ENCODE measurements around the gene TRIM9.
A peak's percentile ranks its signal among the peaks of the same experiment; 100 is the strongest.
"Not testable (repeated sequence)": the region's sequence is repeated elsewhere in the genome, so short reads cannot be mapped to it uniquely, and the experiment has no call there.

TRIM9 gene

GRCh38 chr14:50957296-50957695 lies 137.6 kb downstream of the TRIM9 start:
- no peak overlapping the region for H3K23ac ChIP-seq (ENCODE audit: low read length in 2 of 2)
- peaks cover 8% of the 10 kb centered on the region for H3K4me1 ChIP-seq (ENCODE audit: control insufficient read depth, insufficient read depth, low read depth, low read length)
- H2AFZ ChIP-seq (ENCODE audit: low read depth, low read length) = no peak overlapping the region
- H3K36me3 ChIP-seq (ENCODE audit: control insufficient read depth in 1 of 2, insufficient read depth in 2 of 2, low read depth in 1 of 2, low read length in 2 of 2) = no peaks in the 10 kb centered on the region
- H4K8ac ChIP-seq (ENCODE audit: low read length) = no peak overlapping the region
- 45% methylated on average over 3 of the region's 3 CpGs for WGBS
- H3K79me1 ChIP-seq (replicated peaks; ENCODE audit: low read length, poor library complexity, severe bottlenecking) = no peaks in the 10 kb centered on the region
- H2BK120ac ChIP-seq (ENCODE audit: low read depth, low read length) = no peak overlapping the region
- H2BK5ac ChIP-seq (ENCODE audit: low read depth, low read length, poor library complexity, severe bottlenecking) = no peak overlapping the region
- H3K4me3 ChIP-seq (ENCODE audit: insufficient read depth in 1 of 2, low read depth in 1 of 2, low read length in 2 of 2) = no peak overlapping the region
- H4K91ac ChIP-seq (ENCODE audit: low read length) = no peak overlapping the region
- no peak overlapping the region for H3K27ac ChIP-seq (ENCODE audit: low read length, poor library complexity, severe bottlenecking)
- no peak overlapping the region for H3K14ac ChIP-seq (ENCODE audit: low read length in 2 of 2)
- DNase-seq = peak; percentile 67
- H2BK12ac ChIP-seq (ENCODE audit: low read length in 2 of 2) = no peak overlapping the region
- no peak overlapping the region for H2BK15ac ChIP-seq (ENCODE audit: low read depth, poor library complexity, severe bottlenecking)
- H3K4ac ChIP-seq (ENCODE audit: low read depth in 1 of 2, low read length in 2 of 2) = no peak overlapping the region
- no peak overlapping the region for H3K9ac ChIP-seq (ENCODE audit: low read length)
- no peaks in the 10 kb centered on the region for H3K9me3 ChIP-seq (ENCODE audit: control insufficient read depth, low read length)
- H3K4me2 ChIP-seq (ENCODE audit: low read length, poor library complexity, severe bottlenecking) = no peak overlapping the region
- H3K18ac ChIP-seq (ENCODE audit: low read depth in 1 of 2, low read length in 2 of 2) = no peak overlapping the region
- H3K27me3 ChIP-seq (ENCODE audit: control insufficient read depth in 1 of 2, insufficient read depth in 1 of 2, low read length in 2 of 2) = no peaks in the 10 kb centered on the region
- H2AK5ac ChIP-seq (ENCODE audit: low read length, severe bottlenecking) = no peak overlapping the region

- not testable (repeated sequence) for H2AK5ac ChIP-seq (ENCODE audit: low read length, severe bottlenecking); H3K9me3 ChIP-seq (ENCODE audit: control insufficient read depth, low read length); H3K23ac ChIP-seq (ENCODE audit: low read length in 2 of 2); H3K14ac ChIP-seq (ENCODE audit: low read length in 2 of 2); H3K9ac ChIP-seq (ENCODE audit: low read length); H3K4me1 ChIP-seq (ENCODE audit: control insufficient read depth, insufficient read depth, low read depth, low read length); H3K4me3 ChIP-seq (ENCODE audit: insufficient read depth in 1 of 2, low read depth in 1 of 2, low read length in 2 of 2); H2BK15ac ChIP-seq (ENCODE audit: low read depth, poor library complexity, severe bottlenecking); H3K4ac ChIP-seq (ENCODE audit: low read depth in 1 of 2, low read length in 2 of 2); H3K18ac ChIP-seq (ENCODE audit: low read depth in 1 of 2, low read length in 2 of 2); H2BK12ac ChIP-seq (ENCODE audit: low read length in 2 of 2); H3K4me2 ChIP-seq (ENCODE audit: low read length, poor library complexity, severe bottlenecking); H3K36me3 ChIP-seq (ENCODE audit: control insufficient read depth in 1 of 2, insufficient read depth in 2 of 2, low read depth in 1 of 2, low read length in 2 of 2); H2BK120ac ChIP-seq (ENCODE audit: low read depth, low read length); H3K27me3 ChIP-seq (ENCODE audit: control insufficient read depth in 1 of 2, insufficient read depth in 1 of 2, low read length in 2 of 2); H2AFZ ChIP-seq (ENCODE audit: low read depth, low read length); H2BK5ac ChIP-seq (ENCODE audit: low read depth, low read length, poor library complexity, severe bottlenecking); H4K91ac ChIP-seq (ENCODE audit: low read length); H3K79me1 ChIP-seq (replicated peaks; ENCODE audit: low read length, poor library complexity, severe bottlenecking); H4K8ac ChIP-seq (ENCODE audit: low read length); H3K27ac ChIP-seq (ENCODE audit: low read length, poor library complexity, severe bottlenecking); DNase-seq
- WGBS = 96% methylated on average over 30 of the region's 32 CpGs
Measured at GRCh38 chr14:50956421-50956820, 138.5 kb downstream of the TRIM9 start.

GRCh38 chr14:50955373-50956043 lies 139.4 kb downstream of the TRIM9 start:
- peak overlapping the region in 1 of 2 experiments; percentile 3 for H3K4me3 ChIP-seq (ENCODE audit: insufficient read depth in 1 of 2, low read depth in 1 of 2, low read length in 2 of 2)
- H2BK15ac ChIP-seq (ENCODE audit: low read depth, poor library complexity, severe bottlenecking) = peak overlapping the region; percentile 78
- no peak overlapping the region for H3K23ac ChIP-seq (ENCODE audit: low read length in 2 of 2)
- no peaks in the 10 kb centered on the region for H3K79me1 ChIP-seq (replicated peaks; ENCODE audit: low read length, poor library complexity, severe bottlenecking)
- H3K9me3 ChIP-seq (ENCODE audit: control insufficient read depth, low read length) = no peaks in the 10 kb centered on the region
- peaks cover 7% of the 10 kb centered on the region for H3K4me1 ChIP-seq (ENCODE audit: control insufficient read depth, insufficient read depth, low read depth, low read length)
- H3K4ac ChIP-seq (ENCODE audit: low read depth in 1 of 2, low read length in 2 of 2) = peak overlapping the region; percentile 68 to 69
- H3K36me3 ChIP-seq (ENCODE audit: control insufficient read depth in 1 of 2, insufficient read depth in 2 of 2, low read depth in 1 of 2, low read length in 2 of 2) = no peaks in the 10 kb centered on the region
- H3K9ac ChIP-seq (ENCODE audit: low read length) = peak overlapping the region; percentile 82
- peak overlapping the region in 1 of 2 experiments; percentile 89 for H3K18ac ChIP-seq (ENCODE audit: low read depth in 1 of 2, low read length in 2 of 2)
- peak overlapping the region; percentile 8 for H2AK5ac ChIP-seq (ENCODE audit: low read length, severe bottlenecking)
- peak overlapping the region; percentile 81 for H4K8ac ChIP-seq (ENCODE audit: low read length)
- 65% methylated on average over 5 of the region's 5 CpGs for WGBS
- DNase-seq = peak; percentile 96
- H2AFZ ChIP-seq (ENCODE audit: low read depth, low read length) = peak overlapping the region; percentile 54
- H2BK5ac ChIP-seq (ENCODE audit: low read depth, low read length, poor library complexity, severe bottlenecking) = no peak overlapping the region
- peak overlapping the region; percentile 83 to 87 for H2BK12ac ChIP-seq (ENCODE audit: low read length in 2 of 2)
- peak overlapping the region in 1 of 2 experiments; percentile 44 for H3K14ac ChIP-seq (ENCODE audit: low read length in 2 of 2)
- H2BK120ac ChIP-seq (ENCODE audit: low read depth, low read length) = peak overlapping the region; percentile 4
- peak overlapping the region; percentile 83 for H3K27ac ChIP-seq (ENCODE audit: low read length, poor library complexity, severe bottlenecking)
- H4K91ac ChIP-seq (ENCODE audit: low read length) = peak overlapping the region; percentile 65
- no peak overlapping the region for H3K4me2 ChIP-seq (ENCODE audit: low read length, poor library complexity, severe bottlenecking)
- no peaks in the 10 kb centered on the region for H3K27me3 ChIP-seq (ENCODE audit: control insufficient read depth in 1 of 2, insufficient read depth in 1 of 2, low read length in 2 of 2)

- Histone ChIP-seq H3K27ac (ENCODE audit: low read length, poor library complexity, severe bottlenecking) (peak overlapping the region; percentile 83), H3K18ac (ENCODE audit: low read depth in 1 of 2, low read length in 2 of 2) (no peak overlapping the region), H3K4ac (ENCODE audit: low read depth in 1 of 2, low read length in 2 of 2) (peak overlapping the region in 1 of 2 experiments; percentile 68), H2AK5ac (ENCODE audit: low read length, severe bottlenecking) (peak overlapping the region; percentile 8), H2BK120ac (ENCODE audit: low read depth, low read length) (peak overlapping the region; percentile 4), H3K4me2 (ENCODE audit: low read length, poor library complexity, severe bottlenecking) (no peak overlapping the region), H4K91ac (ENCODE audit: low read length) (peak overlapping the region; percentile 65), H2BK12ac (ENCODE audit: low read length in 2 of 2) (peak overlapping the region in 1 of 2 experiments; percentile 83), H2AFZ (ENCODE audit: low read depth, low read length) (no peak overlapping the region), H3K4me1 (ENCODE audit: control insufficient read depth, insufficient read depth, low read depth, low read length) (peaks cover 7% of the 10 kb centered on the region), H3K14ac (ENCODE audit: low read length in 2 of 2) (no peak overlapping the region), H3K79me1 (replicated peaks; ENCODE audit: low read length, poor library complexity, severe bottlenecking) (no peaks in the 10 kb centered on the region), H3K9ac (ENCODE audit: low read length) (peak overlapping the region; percentile 82), H2BK15ac (ENCODE audit: low read depth, poor library complexity, severe bottlenecking) (no peak overlapping the region), H2BK5ac (ENCODE audit: low read depth, low read length, poor library complexity, severe bottlenecking) (no peak overlapping the region), H3K23ac (ENCODE audit: low read length in 2 of 2) (no peak overlapping the region), H3K27me3 (ENCODE audit: control insufficient read depth in 1 of 2, insufficient read depth in 1 of 2, low read length in 2 of 2) (no peaks in the 10 kb centered on the region), H3K4me3 (ENCODE audit: insufficient read depth in 1 of 2, low read depth in 1 of 2, low read length in 2 of 2) (no peak overlapping the region), H3K9me3 (ENCODE audit: control insufficient read depth, low read length) (no peaks in the 10 kb centered on the region), H3K36me3 (ENCODE audit: control insufficient read depth in 1 of 2, insufficient read depth in 2 of 2, low read depth in 1 of 2, low read length in 2 of 2) (no peaks in the 10 kb centered on the region), H4K8ac (ENCODE audit: low read length) (peak overlapping the region; percentile 81)
- DNase-seq = peak; percentile 67
- WGBS = no CpG with 5 or more reads among the region's 1 CpG
Measured at GRCh38 chr14:50954811-50955372, 140.0 kb downstream of the TRIM9 start.

Data from mesenchymal stem cell (in vitro differentiated cells and primary cell).